ENCODE data around the gene NRG3.

DNA sequence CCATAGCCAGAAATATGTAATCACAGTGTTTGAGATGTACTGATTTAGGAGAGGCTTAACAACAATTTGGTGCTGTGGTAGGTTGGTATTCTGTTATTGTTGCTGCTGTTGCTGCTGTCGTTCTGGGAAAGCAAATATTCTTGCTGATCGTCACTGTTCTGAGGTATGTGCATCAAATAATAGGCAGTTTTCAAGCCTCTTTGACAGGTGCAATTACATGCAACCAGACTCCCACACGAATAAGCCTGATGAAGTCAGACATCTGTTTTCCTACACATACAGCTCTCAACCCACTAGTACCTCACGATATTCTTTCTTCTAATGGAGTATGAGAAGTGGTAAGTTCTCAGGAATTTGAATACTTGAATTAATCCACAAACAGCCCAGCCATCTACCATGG, 46.7 kb upstream of the NRG3 start:
- TF ChIP-seq, protein P1, sequence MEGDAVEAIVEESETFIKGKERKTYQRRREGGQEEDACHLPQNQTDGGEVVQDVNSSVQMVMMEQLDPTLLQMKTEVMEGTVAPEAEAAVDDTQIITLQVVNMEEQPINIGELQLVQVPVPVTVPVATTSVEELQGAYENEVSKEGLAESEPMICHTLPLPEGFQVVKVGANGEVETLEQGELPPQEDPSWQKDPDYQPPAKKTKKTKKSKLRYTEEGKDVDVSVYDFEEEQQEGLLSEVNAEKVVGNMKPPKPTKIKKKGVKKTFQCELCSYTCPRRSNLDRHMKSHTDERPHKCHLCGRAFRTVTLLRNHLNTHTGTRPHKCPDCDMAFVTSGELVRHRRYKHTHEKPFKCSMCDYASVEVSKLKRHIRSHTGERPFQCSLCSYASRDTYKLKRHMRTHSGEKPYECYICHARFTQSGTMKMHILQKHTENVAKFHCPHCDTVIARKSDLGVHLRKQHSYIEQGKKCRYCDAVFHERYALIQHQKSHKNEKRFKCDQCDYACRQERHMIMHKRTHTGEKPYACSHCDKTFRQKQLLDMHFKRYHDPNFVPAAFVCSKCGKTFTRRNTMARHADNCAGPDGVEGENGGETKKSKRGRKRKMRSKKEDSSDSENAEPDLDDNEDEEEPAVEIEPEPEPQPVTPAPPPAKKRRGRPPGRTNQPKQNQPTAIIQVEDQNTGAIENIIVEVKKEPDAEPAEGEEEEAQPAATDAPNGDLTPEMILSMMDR (IDR thresholded peaks at IDR 0.05; ENCODE audit: insufficient read depth, low read length) = no peak
- TF ChIP-seq SPI1 (IDR thresholded peaks at IDR 0.05; ENCODE audit: borderline replicate concordance, low read depth) (no peak), POLR2AphosphoS5 (IDR thresholded peaks at IDR 0.05; ENCODE audit: low read depth) (no peak)
